Fibroblast of gingiva (primary cell): ENCODE measurements around the gene LATS1.
"Not testable (repeated sequence)": the region's sequence is repeated elsewhere in the genome, so short reads cannot be mapped to it uniquely, and the experiment has no call there.

Experiments
- DNase-seq: peaks from one replicate; pipeline ENCODE4 v3.0.0-alpha.2; 2011; ENCODE audit warnings: low read depth

LATS1 gene

GRCh38 chr6:149717588-149718458, at the start of gene LATS1:
Gene LATS1, minus strand, starts transcription at chr6:149718101. Its CDS starts 15,975 bp downstream, at chr6:149702126.
- peak; percentile 87 for DNase-seq

- DNase-seq, result peak; percentile 80
These were observed 48.4 kb upstream of the LATS1 start for GRCh38 chr6:149766156-149766769.

- DNase-seq, result no peak
These were observed 46.0 kb upstream of the LATS1 start for GRCh38 chr6:149763866-149764265.

- no peak for DNase-seq
These were observed 43.5 kb upstream of the LATS1 start for GRCh38 chr6:149761438-149761837.

GRCh38 chr6:149756261-149756636, 38.3 kb upstream of the LATS1 start:
- DNase-seq, result no peak

GRCh38 chr6:149755300-149756260, 37.7 kb upstream of the LATS1 start:
- no peak for DNase-seq

GRCh38 chr6:149754548-149754947, 36.6 kb upstream of the LATS1 start:
- no peak for DNase-seq

GRCh38 chr6:149753374-149753637, 35.4 kb upstream of the LATS1 start:
- DNase-seq, result not testable (repeated sequence)

- peak; percentile 34 for DNase-seq
These were observed 34.9 kb upstream of the LATS1 start for GRCh38 chr6:149752600-149753373.

- DNase-seq, result not testable (repeated sequence)
These were observed 34.0 kb upstream of the LATS1 start for GRCh38 chr6:149751920-149752319.

- DNase-seq, result no peak
These were observed 33.3 kb upstream of the LATS1 start for GRCh38 chr6:149751239-149751638.

GRCh38 chr6:149750136-149750609, 32.3 kb upstream of the LATS1 start:
- peak; percentile 34 for DNase-seq

- peak; percentile 94 for DNase-seq
These were observed 31.8 kb upstream of the LATS1 start, which contains the start of gene PCMT1 for GRCh38 chr6:149749594-149750135. Gene PCMT1, plus strand, starts transcription at chr6:149749741. Its CDS starts 161 bp downstream, at chr6:149749902.

GRCh38 chr6:149749082-149749593, 31.2 kb upstream of the LATS1 start:
- DNase-seq, result not testable (repeated sequence)

- DNase-seq, result peak; percentile 95
These were observed 28.4 kb upstream of the LATS1 start, which contains the start of gene NUP43 for GRCh38 chr6:149746147-149746946. Gene NUP43, minus strand, starts transcription at chr6:149746529. Its CDS starts 34 bp downstream, at chr6:149746495.

GRCh38 chr6:149745252-149745651, 27.4 kb upstream of the LATS1 start:
- DNase-seq, result not testable (repeated sequence)

GRCh38 chr6:149734915-149735314, 17.0 kb upstream of the LATS1 start:
- no peak for DNase-seq

- DNase-seq, result no peak
These were observed 15.3 kb upstream of the LATS1 start for GRCh38 chr6:149733089-149733720.

- DNase-seq, result no peak
These were observed 11.9 kb upstream of the LATS1 start for GRCh38 chr6:149729824-149730223.
